ENCODE results near the gene TRNP1. TPM values are rescaled to one million over a fixed set of nuclear protein-coding genes. Genes with fewer than 3 reads are reported as not detected.
A peak's percentile ranks its signal among the peaks of the same experiment; 100 is the strongest.

Gene TRNP1
- total RNA-seq, 1 donor from 2014 or later: 4.5 TPM

DNA sequence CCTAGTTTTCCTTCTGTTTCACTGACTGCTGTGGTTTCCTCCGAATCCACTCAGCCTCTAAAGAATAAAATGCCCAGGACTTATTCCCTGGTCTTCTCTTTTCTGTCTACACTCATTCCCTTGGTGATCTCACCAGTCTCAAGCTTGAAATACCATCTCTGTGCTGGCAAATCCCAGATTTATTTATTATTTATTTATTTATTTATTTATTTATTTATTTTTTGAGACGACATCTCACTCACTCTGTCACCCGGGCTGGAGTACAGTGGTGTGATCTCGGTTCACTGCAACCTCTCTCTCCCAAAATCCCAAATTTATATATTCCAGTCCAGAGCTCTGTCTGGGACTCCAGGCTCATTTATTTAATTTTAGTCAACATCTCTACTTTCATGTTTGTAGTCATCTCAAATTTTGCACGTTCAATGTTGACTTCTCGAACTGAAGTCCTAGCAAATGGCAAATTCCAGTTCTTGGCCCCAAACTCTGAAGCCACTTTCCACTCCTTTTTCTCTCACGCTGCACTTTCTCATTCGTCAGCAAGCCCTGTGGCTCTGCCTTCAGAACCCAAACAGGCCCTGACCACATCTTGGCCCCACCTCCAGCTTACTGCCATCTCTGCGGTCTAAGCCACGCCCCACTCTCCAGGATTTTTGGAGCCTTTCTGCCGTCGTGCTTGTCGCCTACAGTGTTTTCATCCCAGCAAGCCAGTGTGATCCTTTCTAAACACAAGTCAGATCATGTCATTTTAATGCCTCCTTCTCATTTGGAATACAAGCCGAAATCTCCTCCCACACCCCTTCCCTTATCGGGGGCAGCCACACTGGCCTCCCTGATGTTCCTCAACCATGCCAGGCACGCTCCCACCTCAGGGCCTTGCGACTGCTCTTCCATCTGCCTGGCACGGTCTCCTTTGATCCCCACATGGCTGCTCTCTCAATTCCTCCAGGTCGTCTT is 33.4 kb downstream of the TRNP1 start:
- DNase-seq: peak; percentile 61

DNA sequence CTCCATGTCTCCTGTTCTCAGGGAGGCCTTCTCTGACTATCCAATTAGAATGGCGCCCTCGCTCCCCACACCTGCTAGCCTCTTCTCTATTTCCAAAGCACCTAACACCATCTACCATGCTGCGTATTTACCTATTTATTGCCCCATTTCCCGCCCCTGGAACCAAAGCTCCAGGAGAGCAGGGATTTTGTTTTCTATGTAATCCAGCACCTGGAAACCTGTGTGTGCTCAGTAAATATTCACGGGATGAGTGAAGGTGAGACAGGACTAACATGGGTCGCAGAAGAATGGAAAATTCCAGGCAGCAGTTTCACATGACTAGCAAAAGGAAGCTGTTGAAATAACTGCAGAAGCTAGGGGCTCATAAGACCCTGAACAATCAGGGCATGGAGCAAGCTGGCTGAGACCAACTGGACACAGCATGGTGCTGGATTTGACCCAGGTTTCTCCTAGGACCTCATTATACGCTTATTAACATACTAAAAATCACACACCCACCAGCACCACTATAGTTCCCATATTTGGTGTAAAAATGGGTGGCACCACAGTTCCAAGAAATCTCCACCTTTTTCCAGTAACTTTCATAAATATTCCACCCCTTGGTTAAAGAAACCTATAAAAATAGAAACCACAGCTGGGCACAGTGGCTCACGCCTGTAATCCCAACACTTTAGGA is 34.2 kb downstream of the TRNP1 start:
- DNase-seq: peak; percentile 62

DNA sequence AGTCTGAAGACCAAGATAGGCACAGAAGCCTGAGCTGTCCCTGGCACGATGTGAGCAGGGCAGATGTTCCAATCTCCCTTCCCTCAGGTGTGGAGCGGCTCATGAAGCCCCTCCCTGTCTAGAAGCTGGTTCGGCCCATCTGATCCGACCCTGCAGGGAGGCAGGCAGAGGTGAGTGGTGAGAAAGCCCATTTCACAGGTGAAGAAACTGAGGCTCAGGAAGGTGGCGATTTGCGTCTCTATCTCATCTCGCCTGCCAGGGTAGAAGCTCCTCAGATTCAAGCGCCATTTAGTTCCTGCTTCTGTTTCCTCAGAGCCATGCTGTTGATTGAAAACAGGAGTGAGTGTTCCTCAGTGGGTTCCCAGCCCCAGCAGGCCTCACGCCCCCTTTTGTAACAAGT is 36.0 kb downstream of the TRNP1 start:
- DNase-seq: no peak

DNA sequence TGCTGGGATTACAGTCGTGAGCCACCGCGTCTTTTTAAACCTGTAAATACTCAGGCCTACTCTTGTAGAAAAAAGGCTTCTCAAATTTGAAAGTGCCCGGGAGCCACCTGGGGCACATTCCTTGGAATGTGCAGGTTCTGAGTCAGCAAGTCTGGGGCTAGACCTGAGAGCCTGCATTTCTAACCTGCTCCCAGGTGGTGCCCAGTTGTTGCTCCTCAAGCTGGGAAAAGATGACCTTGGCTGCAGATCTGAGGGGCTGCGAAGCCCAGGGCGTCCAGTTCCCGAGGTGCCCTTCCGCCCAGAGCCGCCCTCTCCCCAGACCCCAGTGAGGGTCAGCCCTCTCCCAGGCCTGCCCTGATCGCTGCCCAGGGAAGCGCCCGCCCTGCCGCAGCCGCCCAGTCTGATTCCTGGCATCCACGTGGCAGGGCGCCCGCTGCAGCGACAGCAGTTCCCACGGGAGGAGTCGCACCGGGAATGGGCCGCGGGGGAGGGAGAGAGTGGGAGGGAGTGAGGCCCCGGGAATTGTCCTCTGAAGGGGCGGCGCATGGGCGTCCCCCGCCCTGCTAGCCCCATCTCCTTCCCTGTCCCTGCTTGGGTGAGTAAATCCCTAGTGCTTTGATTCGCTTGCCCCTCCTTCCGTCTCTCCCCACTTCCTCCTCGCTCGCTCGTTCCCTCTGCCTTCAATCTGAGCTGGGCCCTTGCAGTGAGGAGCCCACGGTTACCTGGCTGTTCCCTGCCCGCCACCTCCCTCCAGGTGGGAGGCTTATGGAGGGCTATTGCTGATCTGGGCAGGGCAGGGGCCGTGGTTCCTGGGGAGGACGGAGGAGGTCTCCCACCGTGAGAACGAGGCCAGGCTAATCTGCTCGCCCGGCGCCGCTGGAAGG is 38.0 kb downstream of the TRNP1 start:
- peak; percentile 49 for DNase-seq

DNA sequence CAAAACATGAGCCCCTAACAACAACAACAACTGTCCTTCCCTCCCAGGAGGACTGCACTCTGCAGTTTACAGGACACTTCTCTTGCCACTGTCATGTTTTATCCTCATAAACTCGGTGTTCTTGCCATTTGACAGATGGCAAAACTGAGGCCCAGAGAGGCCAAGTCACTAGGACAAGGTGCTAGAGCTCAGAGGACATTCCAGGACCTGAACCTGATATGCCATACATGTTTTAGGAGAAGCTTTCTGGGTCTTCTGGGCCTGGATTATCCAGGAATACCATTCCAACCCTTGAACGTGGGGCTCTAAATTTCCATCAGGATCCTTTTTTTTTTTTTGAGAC is 38.6 kb downstream of the TRNP1 start:
- DNase-seq: no peak

DNA sequence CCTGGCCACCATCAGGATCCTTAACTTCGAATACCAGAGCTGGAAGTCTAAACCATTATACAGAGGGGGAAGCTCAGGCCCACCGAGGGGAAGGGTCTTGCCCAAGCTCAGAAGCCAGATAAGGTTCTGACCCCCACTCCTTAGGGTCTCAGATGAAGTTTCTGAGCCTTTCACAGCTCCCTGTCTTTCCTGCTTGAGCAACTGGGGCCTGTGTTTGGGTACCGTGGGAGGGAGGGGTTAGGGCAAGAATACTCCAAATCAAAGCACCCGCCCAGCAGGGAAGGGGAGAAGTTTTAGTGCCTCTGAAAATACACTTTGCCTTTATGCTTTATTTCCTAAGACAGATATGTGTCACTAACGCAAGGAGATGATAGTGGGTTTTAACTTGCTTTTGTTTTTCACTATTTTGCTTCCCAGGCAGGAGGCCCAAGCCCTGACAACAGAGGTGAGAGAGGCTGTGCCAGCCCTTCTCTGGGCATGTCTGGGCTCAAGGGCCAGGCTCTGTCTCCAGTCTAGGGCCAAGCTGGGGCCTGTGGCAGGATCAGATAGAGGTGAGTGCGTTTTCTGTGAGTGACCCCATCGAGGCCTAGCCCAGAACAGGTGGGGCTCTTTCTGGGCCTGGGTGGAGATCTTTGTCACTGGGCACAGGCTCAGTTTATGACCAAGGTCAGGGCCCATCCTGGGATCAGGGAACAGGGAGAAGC is 39.7 kb downstream of the TRNP1 start:
- no peak for DNase-seq

DNA sequence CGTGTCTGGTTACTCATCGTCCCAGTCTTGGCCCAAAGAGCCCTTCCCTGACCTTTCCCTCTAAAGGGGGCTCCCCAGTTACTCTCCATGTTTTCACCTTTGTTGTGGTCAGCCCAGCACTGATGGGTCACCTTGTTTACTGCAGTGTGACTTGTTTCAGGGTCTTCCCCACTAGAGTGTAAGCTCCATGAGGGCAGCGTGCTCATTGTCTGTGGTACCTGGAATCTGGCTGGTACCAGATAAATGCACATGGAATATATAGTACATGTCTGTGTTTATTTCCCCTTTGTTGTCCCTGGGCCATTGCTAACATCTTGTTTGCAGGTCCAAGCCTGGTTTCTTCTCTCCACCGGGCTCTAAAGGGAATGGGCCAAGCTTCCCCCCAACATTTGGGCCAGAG is 41.9 kb downstream of the TRNP1 start:
- DNase-seq: no peak

DNA sequence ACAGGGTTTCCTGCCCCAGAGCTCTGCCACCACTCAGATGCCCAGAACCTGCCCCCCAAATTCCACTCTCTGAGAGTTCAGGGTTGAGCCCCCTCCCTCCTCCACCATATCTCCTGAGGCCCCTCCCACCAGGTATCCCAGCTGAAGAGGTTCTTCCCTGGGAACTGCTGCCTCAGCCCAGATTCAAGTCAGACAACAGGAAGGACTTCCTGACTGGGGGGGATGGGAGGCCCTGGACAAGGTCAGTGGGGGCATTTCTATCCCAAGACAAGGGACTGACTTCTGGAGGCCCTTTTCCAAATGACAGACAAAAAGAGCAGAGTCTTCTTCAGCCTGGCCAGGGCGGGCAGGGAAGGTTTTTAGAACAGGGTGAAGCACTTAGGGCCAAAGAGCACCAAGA is 43.2 kb downstream of the TRNP1 start:
- no peak for DNase-seq

DNA sequence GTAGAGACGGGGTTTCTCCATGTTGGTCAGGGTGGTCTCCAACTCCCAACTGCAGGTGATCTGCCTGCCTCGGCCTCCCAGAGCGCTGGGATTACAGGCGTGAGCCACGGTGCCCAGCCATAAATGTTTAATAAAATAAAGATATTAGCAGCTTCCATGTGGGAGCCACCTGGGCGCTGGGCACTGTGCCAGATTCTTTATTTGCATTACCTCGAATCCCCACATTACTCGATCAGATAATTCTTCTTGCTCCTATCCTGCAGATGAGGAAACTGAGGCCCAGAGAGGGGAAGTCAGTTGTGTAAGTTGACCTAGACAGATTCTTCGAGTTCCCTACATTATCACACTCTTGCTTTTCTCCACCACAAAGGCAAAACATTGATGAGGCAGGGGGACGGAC is 44.0 kb downstream of the TRNP1 start:
- no peak for DNase-seq

DNA sequence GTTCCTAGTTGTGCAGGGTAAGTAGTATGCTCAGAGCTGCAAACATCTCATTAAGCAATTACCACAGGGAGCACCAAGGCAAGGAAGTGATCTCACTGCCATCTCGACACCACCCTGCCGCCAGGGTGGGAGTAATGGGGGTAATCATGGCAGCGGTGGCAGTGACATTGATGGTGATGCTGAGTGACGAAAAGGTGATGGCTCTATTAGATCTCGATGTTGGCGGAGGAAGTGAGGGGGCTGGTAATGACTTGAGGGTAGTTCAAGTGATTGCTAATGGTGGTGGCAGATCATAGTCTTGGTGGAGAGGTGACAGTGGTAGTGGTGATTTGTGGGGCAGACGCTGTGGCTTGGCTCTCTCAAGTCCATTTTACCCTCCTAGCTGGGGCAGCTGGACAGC is 44.5 kb downstream of the TRNP1 start:
- DNase-seq: no peak

DNA sequence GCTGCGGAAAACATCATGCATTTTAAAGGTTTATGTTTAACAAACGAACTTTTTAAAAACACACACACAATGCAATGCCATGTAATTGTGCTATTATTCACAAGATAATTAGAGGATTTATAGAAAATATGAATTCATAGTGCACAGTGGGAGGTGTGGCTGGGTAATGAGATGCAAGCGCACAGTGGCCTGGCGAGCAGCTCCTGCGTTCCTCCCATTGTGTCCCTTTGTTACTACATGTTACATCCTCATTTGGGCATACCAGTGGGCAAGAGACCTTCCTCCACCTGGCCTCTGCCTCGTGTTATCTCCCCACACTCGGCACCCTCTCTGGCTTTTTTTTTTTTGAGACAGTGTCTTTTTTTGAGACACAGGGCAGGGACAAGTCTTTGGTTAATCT is 49.2 kb downstream of the TRNP1 start:
- DNase-seq: no peak

DNA sequence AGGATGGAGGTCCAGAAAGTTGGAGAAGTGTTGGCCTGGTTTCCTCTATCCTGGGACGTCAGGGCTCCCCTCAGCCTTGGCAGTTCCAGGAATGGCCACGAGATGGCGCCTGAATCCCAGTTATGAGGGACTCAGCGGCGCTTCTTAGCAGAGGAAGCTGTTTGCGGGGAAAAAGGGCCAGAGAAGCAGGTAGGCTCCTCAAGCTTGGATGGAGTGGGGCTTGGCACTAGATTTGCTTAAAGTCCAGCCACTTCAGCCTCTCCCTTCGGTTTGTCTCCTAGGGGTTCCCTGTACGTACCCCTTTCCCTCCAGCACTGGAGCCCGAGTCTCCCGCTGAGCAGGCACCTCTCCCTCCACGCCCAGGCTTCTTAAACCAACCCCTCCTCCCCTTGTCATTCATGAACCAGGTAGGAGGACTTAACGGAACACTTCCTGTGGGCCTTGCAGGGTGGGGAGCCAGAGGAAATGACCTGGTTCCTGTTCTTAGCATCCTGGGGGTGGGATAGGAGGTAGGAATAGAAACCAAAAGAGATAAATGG is 51.2 kb downstream of the TRNP1 start:
- peak; percentile 95 for DNase-seq

DNA sequence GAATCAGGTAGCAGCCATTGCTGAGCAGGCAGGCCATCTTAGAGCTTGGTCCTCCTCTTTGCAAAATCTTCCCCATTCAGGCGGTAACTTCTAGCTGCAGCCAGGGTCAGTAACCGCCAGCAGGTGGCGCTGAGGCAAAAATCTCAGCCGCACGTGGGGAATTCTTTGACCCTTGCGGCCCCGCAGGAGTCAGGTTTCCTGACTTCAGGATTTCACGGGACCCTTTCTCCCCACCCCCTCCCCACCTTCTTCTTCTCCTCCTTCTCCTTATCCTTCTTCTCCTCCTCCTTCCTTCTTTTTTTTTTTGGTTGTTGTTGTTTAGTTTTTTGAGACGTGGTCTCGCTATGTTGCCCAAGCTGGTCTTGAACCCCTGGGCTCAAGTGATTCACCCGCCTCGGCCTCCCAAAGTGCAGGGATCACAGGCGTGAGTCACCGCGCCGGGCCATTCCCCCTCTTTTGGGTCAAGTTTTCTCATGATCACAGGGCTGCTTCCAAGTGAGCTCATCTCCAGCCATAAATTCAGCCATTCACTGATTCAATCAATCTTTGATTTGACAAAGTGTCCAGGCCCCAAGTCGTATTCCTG is 52.6 kb downstream of the TRNP1 start:
- DNase-seq: peak; percentile 84

DNA sequence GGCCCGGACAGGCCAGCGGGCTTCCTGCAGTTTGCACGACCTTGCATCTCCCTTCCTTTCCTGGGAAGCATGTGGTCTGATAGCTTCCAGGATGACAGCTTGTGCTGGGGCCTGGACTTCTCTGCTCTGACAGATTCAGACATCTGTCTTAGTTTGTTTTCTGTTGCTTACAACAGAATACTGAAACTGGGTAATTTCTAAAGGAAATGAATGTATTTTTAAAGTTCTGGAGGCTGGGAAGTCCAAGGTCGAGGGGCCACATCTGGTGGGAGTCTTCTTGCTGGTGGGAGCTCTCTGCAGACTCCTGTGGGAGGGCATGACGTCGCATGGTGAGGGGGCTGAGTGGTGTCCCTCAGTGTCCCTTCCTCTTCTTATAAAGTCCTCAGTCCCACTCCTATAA is 54.4 kb downstream of the TRNP1 start:
- DNase-seq: peak; percentile 60

DNA sequence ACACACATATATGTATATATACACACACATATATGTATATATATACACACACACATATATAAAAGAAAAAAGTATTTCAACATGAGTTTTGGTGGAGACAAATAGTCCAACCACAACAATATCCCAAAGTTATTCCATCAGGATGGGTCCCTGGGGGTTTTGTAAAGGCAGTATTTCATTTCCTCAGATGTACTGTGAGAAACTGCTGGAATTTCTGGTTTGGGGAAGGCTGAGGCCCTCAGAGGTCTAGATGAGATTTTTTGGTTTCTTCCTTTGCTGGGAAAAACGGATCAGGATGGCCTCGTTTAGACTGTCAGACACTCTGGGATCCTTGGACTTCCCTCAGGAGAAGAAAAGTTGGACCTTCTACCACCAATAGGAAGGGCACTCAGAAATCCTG is 55.6 kb downstream of the TRNP1 start:
- DNase-seq: no peak

DNA sequence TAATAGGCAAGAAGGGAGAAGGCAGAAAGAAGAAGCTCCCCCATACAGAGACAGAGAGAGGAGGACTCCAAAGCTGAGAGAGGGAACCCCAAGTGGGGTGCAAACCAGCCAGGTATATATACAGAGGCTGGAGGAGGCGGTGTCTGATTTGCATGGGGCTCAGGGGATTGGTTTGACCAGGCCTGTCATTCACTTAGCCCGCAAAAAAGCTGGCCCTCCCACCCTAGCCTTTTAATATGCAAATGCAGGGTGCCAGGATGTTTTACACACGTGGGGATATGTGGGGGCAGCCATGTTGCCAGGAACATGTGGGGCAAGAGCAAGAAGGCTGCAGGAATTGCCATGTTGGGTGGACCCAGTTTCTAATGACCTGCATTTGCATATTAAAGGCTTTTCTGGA is 56.1 kb downstream of the TRNP1 start:
- no peak for DNase-seq

Other genes starting within 250 kb of the TRNP1 start
- gene PIGV, start 205.7 kb upstream of the TRNP1 start, total RNA-seq: 8.8 TPM
- gene ZDHHC18, start 167.0 kb upstream of the TRNP1 start, total RNA-seq: 8.2 TPM
- 66.7 TPM for gene SFN, start 130.5 kb upstream of the TRNP1 start, total RNA-seq
- gene GPN2, start 103.4 kb upstream of the TRNP1 start, total RNA-seq: 10.2 TPM
- 10.5 TPM for gene GPATCH3, start 93.2 kb upstream of the TRNP1 start, total RNA-seq
- not detected for gene NR0B2, start 79.7 kb upstream of the TRNP1 start, total RNA-seq
- 30.1 TPM for gene NUDC, start 71.9 kb upstream of the TRNP1 start, total RNA-seq
- 2.3 TPM for gene KDF1, start 33.2 kb upstream of the TRNP1 start, total RNA-seq
- gene TENT5B, start 19.2 kb downstream of the TRNP1 start, total RNA-seq: 4.2 TPM
- gene SLC9A1, start 161.4 kb downstream of the TRNP1 start, total RNA-seq: 6.4 TPM
- 36.0 TPM for gene WDTC1, start 240.9 kb downstream of the TRNP1 start, total RNA-seq

All from tongue (tissue), 2 donors.